IMR-90 (cell line): ENCODE results near the gene SSTR4. TPM values are rescaled to one million over a fixed set of nuclear protein-coding genes. Genes with fewer than 3 reads are reported as not detected.

Experiments used
- ATAC-seq: fragments of 200-7000 bp; cut with Tn5 transposase; 2 replicates; pipeline ENCODE4 v1.9.1; 2020; ENCODE audit warnings: low read depth, mild to moderate bottlenecking, moderate library complexity
- BruUV-seq: library from RNA; stranded (reverse); fragments of 400-500 nt; replicated peaks from 2 replicates; lab custom pipeline; 2021; lab: Mats Ljungman, UMichigan
- CTCF ChIA-PET: fragments of 300-600 bp; formaldehyde crosslinking; extraction: SDS; loops from one replicate; lab custom pipeline; 2021; ENCODE audit warnings: antibody characterized with exemption; lab: Yijun Ruan, JAX
- POLR2A ChIA-PET: fragments of 300-600 bp; sonication (Branson Sonifier 250); formaldehyde crosslinking; loops from one replicate; lab custom pipeline; 2022; ENCODE audit warnings: antibody characterized with exemption; ENCODE audit not compliant: unreplicated experiment; lab: Charles Lee
- DNase-seq: peaks from one replicate; pipeline ENCODE4 v3.0.0; 2013
- H2AFZ ChIP-seq: replicated peaks from 2 replicates; pipeline ENCODE3; 2013; ENCODE audit warnings: low read length, mild to moderate bottlenecking; ENCODE audit not compliant: poor library complexity
- H2AK5ac ChIP-seq: 2 replicates; pipeline ENCODE4 v1.6.1; 2013; ENCODE audit warnings: low read depth, low read length, inconsistent platforms
- H2AK9ac ChIP-seq: replicated peaks from 2 replicates; pipeline ENCODE3; 2013; ENCODE audit warnings: mild to moderate bottlenecking, low read depth, low read length, moderate library complexity; ENCODE audit not compliant: poor library complexity
- H2BK120ac ChIP-seq: 2 replicates; pipeline ENCODE4 v1.6.1; 2013; ENCODE audit warnings: low read depth, low read length, inconsistent platforms
- H2BK15ac ChIP-seq: 3 replicates; pipeline ENCODE4 v1.6.1; 2013; ENCODE audit warnings: low read depth, low read length, inconsistent platforms
- H2BK20ac ChIP-seq: 2 replicates; pipeline ENCODE4 v1.6.1; 2013; ENCODE audit warnings: low read depth, mild to moderate bottlenecking, inconsistent platforms, low read length, moderate library complexity
- H2BK5ac ChIP-seq: 2 replicates; pipeline ENCODE4 v1.6.1; 2013; ENCODE audit warnings: mild to moderate bottlenecking, low read depth, low read length, inconsistent platforms; ENCODE audit not compliant: poor library complexity, severe bottlenecking
- H3K14ac ChIP-seq: replicated peaks from 2 replicates; pipeline ENCODE4 v1.6.1; 2013; ENCODE audit warnings: low read depth, low read length, inconsistent platforms
- H3K18ac ChIP-seq: 2 replicates; pipeline ENCODE4 v1.6.1; 2013; ENCODE audit warnings: low read depth, low read length, control low read depth
- H3K23ac ChIP-seq: 2 replicates; pipeline ENCODE4 v1.6.1; 2013; ENCODE audit warnings: low read depth, low read length, inconsistent platforms
- H3K27ac ChIP-seq: 2 replicates; pipeline ENCODE4 v1.5.1; 2013; ENCODE audit warnings: mild to moderate bottlenecking, control low read depth, low read length; ENCODE audit not compliant: insufficient read depth
- H3K27me3 ChIP-seq: 2 replicates; pipeline ENCODE4 v1.6.1; 2013; ENCODE audit warnings: low read length; ENCODE audit not compliant: control insufficient read depth, insufficient read depth
- H3K36me3 ChIP-seq: 2 replicates; pipeline ENCODE4 v1.6.1; 2013; ENCODE audit warnings: low read length, mixed read lengths; ENCODE audit not compliant: control insufficient read depth, insufficient read depth
- H3K4ac ChIP-seq: 2 replicates; pipeline ENCODE4 v1.6.1; 2013; ENCODE audit warnings: low read depth, low read length, inconsistent platforms
- H3K4me1 ChIP-seq: 2 replicates; pipeline ENCODE4 v1.6.1; 2013; ENCODE audit warnings: low read length, mixed read lengths; ENCODE audit not compliant: control insufficient read depth, insufficient read depth
- H3K4me2 ChIP-seq: 2 replicates; pipeline ENCODE4 v1.6.1; 2013; ENCODE audit warnings: low read depth, mild to moderate bottlenecking, control low read depth, low read length, moderate library complexity
- H3K4me3 ChIP-seq: 2 replicates; pipeline ENCODE4 v1.5.1; 2013; ENCODE audit warnings: low read depth, mild to moderate bottlenecking, control low read depth, low read length, moderate library complexity; ENCODE audit not compliant: insufficient read depth
- H3K56ac ChIP-seq: 2 replicates; pipeline ENCODE4 v1.6.1; 2013; ENCODE audit warnings: low read length, inconsistent platforms; ENCODE audit not compliant: insufficient read depth; ENCODE audit errors: extremely low read depth
- H3K79me1 ChIP-seq, 2 experiments: 2 replicates each; pipeline ENCODE4 v1.6.1; 2013; ENCODE audit warnings: low read length in 2 of 2, inconsistent platforms in 1 of 2, low read depth in 1 of 2
- H3K9ac ChIP-seq: 2 replicates; pipeline ENCODE4 v1.6.1; 2013; ENCODE audit warnings: low read depth, low read length, control low read depth
- H3K9me1 ChIP-seq: 2 replicates; pipeline ENCODE4 v1.6.1; 2013; ENCODE audit warnings: low read length, inconsistent platforms; ENCODE audit not compliant: insufficient read depth
- H3K9me3 ChIP-seq: 2 replicates; pipeline ENCODE4 v1.6.1; 2013; ENCODE audit warnings: low read length; ENCODE audit not compliant: control insufficient read depth, insufficient read depth
- H4K20me1 ChIP-seq: 2 replicates; pipeline ENCODE4 v1.6.1; 2013; ENCODE audit warnings: low read length, inconsistent platforms; ENCODE audit not compliant: insufficient read depth
- H4K5ac ChIP-seq: 2 replicates; pipeline ENCODE4 v1.6.1; 2013; ENCODE audit warnings: mild to moderate bottlenecking, low read depth, low read length, control low read depth
- H4K8ac ChIP-seq, 2 experiments: 2 replicates each; pipeline ENCODE4 v1.6.1; 2013; ENCODE audit warnings: low read depth in 2 of 2, low read length in 2 of 2, control low read depth in 1 of 2, inconsistent platforms in 1 of 2
- H4K91ac ChIP-seq: 2 replicates; pipeline ENCODE4 v1.6.1; 2013; ENCODE audit warnings: low read depth, low read length, inconsistent platforms; ENCODE audit not compliant: insufficient read depth
- BHLHE40 ChIP-seq: fragments of 150-350 bp; IDR thresholded peaks from 2 replicates; pipeline ENCODE4 v1.6.1; 2016; ENCODE audit warnings: mild to moderate bottlenecking, low read depth, low read length
- CEBPB ChIP-seq: IDR thresholded peaks from 2 replicates; pipeline ENCODE4 v1.6.1; 2012; ENCODE audit warnings: low read depth, low read length, improper control_type of control experiment
- CHD1 ChIP-seq: IDR thresholded peaks from 2 replicates; pipeline ENCODE4 v1.6.1; 2012; ENCODE audit warnings: low read depth, low read length, improper control_type of control experiment
- CTCF ChIP-seq: conservative IDR thresholded peaks from 2 replicates; pipeline ENCODE4 v1.5.1; 2012; ENCODE audit warnings: mild to moderate bottlenecking, low read depth, low read length, improper control_type of control experiment
- ELK1 ChIP-seq: fragments of 150-350 bp; IDR thresholded peaks from 2 replicates; pipeline ENCODE4 v1.6.1; 2016; ENCODE audit warnings: low read depth, mild to moderate bottlenecking, low read length, moderate library complexity, borderline replicate concordance
- FOS ChIP-seq: fragments of 150-350 bp; IDR thresholded peaks from 2 replicates; pipeline ENCODE4 v1.6.1; 2016; ENCODE audit warnings: low read depth, low read length
- MAFK ChIP-seq: IDR thresholded peaks from 2 replicates; pipeline ENCODE4 v1.6.1; 2012; ENCODE audit warnings: low read depth, low read length, improper control_type of control experiment
- MAZ ChIP-seq: IDR thresholded peaks from 2 replicates; pipeline ENCODE4 v1.6.1; 2012; ENCODE audit warnings: low read depth, mild to moderate bottlenecking, low read length, improper control_type of control experiment, moderate library complexity, borderline replicate concordance
- MXI1 ChIP-seq: IDR thresholded peaks from 2 replicates; pipeline ENCODE4 v1.6.1; 2012; ENCODE audit warnings: low read depth, mild to moderate bottlenecking, low read length, moderate library complexity, borderline replicate concordance
- NFE2L2 ChIP-seq: fragments of 150-350 bp; IDR thresholded peaks from 2 replicates; pipeline ENCODE4 v1.6.1; 2016; ENCODE audit warnings: low read depth, mild to moderate bottlenecking, low read length
- POLR2A ChIP-seq: IDR thresholded peaks from 2 replicates; pipeline ENCODE4 v1.6.1; 2012; ENCODE audit warnings: mild to moderate bottlenecking, low read depth, low read length
- RAD21 ChIP-seq: IDR thresholded peaks from 2 replicates; pipeline ENCODE4 v1.6.1; 2012; ENCODE audit warnings: low read length, improper control_type of control experiment
- RCOR1 ChIP-seq: IDR thresholded peaks from 2 replicates; pipeline ENCODE4 v1.6.1; 2012; ENCODE audit warnings: mild to moderate bottlenecking, low read length, improper control_type of control experiment; ENCODE audit not compliant: insufficient replicate concordance
- RFX5 ChIP-seq: IDR thresholded peaks from 2 replicates; pipeline ENCODE4 v1.8.0; 2012; ENCODE audit warnings: low read depth, mild to moderate bottlenecking, low read length, moderate library complexity
- SMC3 ChIP-seq: fragments of 150-350 bp; IDR thresholded peaks from 2 replicates; pipeline ENCODE4 v1.6.1; 2016; ENCODE audit warnings: low read depth, mild to moderate bottlenecking, antibody characterized with exemption, low read length, moderate library complexity
- whole genome bisulfite sequencing, 2 experiments: methylation state at CpG; one replicate each; pipeline versions ENCODE4 v1.1.5 to v1.1.7; 2013; ENCODE audit warnings: missing lambda C conversion rate in 2 of 2; ENCODE audit not compliant: insufficient read length in 1 of 2; ENCODE audit errors: extremely low coverage in 2 of 2; 5-methylcytosine and 5-hydroxymethylcytosine counted together
- dilution Hi-C: fragments of 300-500 bp; cut with HindIII; formaldehyde crosslinking; loops from one replicate; pipeline ENCODE4 v1.14.3; 2018; ENCODE audit warnings: low sequenced_read_pairs; ENCODE audit not compliant: unreplicated experiment
- in situ Hi-C: fragments of 300-500 bp; cut with MboI; formaldehyde crosslinking; loops from 3 replicates; pipeline ENCODE4 v1.14.3; 2019; ENCODE audit warnings: low sequenced_read_pairs, inconsistent platforms, mixed read lengths
- intact Hi-C: fragments of 100-400 bp; cut with micrococcal nuclease; formaldehyde crosslinking; loops from 2 replicates; pipeline ENCODE4 v1.10.0; 2022
- polyA plus RNA-seq, 3 experiments: library from polyadenylated mRNA; depleted of rRNA; stranded (reverse); fragments of >200 nt; gene quantifications; 2 replicates each; pipeline ENCODE4 v1.2.3, GENCODE V29; 2012; ENCODE audit warnings: low replicate concordance in 1 of 3
- total RNA-seq: library from RNA; depleted of rRNA; stranded (reverse); fragments of >200 nt; gene quantifications from 2 replicates; pipeline ENCODE4 v1.2.3, GENCODE V29; 2012
- TF ChIP-seq, protein P1 (sequence below): fragments of 150-350 bp; IDR thresholded peaks from 2 replicates; pipeline ENCODE4 v1.6.1; 2017; ENCODE audit warnings: mild to moderate bottlenecking, antibody characterized with exemption, low read length, low read depth

Gene SSTR4
- total and polyA plus RNA-seq, 2 of the 4 experiments (the other 2 are of a cell fraction): not detected

DNA sequence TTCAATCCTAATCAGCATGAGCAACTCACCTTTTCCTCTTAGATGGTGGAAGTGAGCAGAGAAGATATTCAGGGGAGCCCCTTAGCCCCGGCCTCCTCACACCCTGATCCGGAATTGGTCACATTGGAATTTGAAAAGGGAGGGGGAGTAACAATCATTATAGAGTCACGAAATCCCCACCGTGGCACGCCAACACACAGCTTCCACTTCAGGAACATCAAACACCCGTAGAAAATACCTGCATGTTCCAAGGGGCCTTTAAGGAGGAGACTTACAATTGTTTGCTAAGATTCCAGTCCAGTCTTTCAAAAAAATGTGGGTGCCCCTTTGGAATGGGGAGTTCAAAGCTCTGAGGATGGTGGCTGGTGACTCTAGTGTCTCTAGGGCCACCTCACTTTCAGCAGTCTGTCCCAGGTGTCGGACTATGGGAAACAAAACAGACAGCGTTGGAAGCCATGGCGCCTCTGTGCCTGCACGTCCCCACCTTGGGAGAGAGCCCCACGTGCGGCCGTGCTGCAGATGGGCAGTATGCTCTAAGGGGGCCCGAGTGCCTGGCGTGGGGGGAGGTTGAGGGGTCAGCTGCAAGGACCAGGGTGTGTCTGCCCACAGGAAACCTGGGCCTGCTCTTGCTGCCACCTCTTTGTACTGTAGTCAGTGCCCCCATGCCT is 48.6 kb downstream of the SSTR4 start:
- H3K9me3 ChIP-seq: no peaks in the 10 kb centered on the region
- no peak overlapping the region for H4K91ac ChIP-seq
- ATAC-seq: no peak
- no peak overlapping the region for H2BK5ac ChIP-seq
- TF ChIP-seq MAZ: no peak
- TF ChIP-seq, protein P1, sequence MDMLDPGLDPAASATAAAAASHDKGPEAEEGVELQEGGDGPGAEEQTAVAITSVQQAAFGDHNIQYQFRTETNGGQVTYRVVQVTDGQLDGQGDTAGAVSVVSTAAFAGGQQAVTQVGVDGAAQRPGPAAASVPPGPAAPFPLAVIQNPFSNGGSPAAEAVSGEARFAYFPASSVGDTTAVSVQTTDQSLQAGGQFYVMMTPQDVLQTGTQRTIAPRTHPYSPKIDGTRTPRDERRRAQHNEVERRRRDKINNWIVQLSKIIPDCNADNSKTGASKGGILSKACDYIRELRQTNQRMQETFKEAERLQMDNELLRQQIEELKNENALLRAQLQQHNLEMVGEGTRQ: no peak
- no peak for TF ChIP-seq ELK1
- TF ChIP-seq FOS: no peak
- TF ChIP-seq RAD21: no peak
- TF ChIP-seq CHD1: no peak
- TF ChIP-seq MAFK: no peak
- TF ChIP-seq RCOR1: no peak
- no peak for TF ChIP-seq POLR2A
- TF ChIP-seq SMC3: no peak
- no peak for TF ChIP-seq MXI1
- no peak for TF ChIP-seq CTCF
- no peak for TF ChIP-seq CEBPB
- TF ChIP-seq BHLHE40: no peak
- no peak for TF ChIP-seq NFE2L2
- TF ChIP-seq RFX5: no peak
- H2AK9ac ChIP-seq: no peak overlapping the region
- no peaks in the 10 kb centered on the region for H3K79me1 ChIP-seq
- no peak overlapping the region for H3K23ac ChIP-seq
- H2BK20ac ChIP-seq: no peak overlapping the region
- H4K20me1 ChIP-seq: no peaks in the 10 kb centered on the region
- ChIA-PET POLR2A (no interaction called here), CTCF (no interaction called here)
- no peaks in the 10 kb centered on the region for H3K9me1 ChIP-seq
- no peaks in the 10 kb centered on the region for H3K4me1 ChIP-seq
- no peaks in the 10 kb centered on the region for H3K36me3 ChIP-seq
- no peak overlapping the region for H4K8ac ChIP-seq
- no peak overlapping the region for H2BK15ac ChIP-seq
- no TSS peak for BruUV-seq
- dilution Hi-C loops (no loop called here), in situ Hi-C loops (loop anchor here (25.0 kb wide), 1 partner anchor 104 kb away; no protein-coding TSS in a partner anchor), intact Hi-C loops (no loop called here)
- no peak overlapping the region for H3K56ac ChIP-seq
- no peak overlapping the region for H3K27ac ChIP-seq
- H3K4ac ChIP-seq: no peak overlapping the region
- no peak overlapping the region for H3K9ac ChIP-seq
- no peak for DNase-seq
- 93% methylated on average over 3 of the region's 15 CpGs; no CpG with 5 or more reads in 1 of the 2 experiments for WGBS, 2 experiments
- H3K4me2 ChIP-seq: no peak overlapping the region
- H3K14ac ChIP-seq: no peak overlapping the region
- no peak overlapping the region for H3K4me3 ChIP-seq
- H2BK120ac ChIP-seq: no peak overlapping the region
- no peak overlapping the region for H3K18ac ChIP-seq
- H2AFZ ChIP-seq: no peak overlapping the region
- peaks cover 41% of the 10 kb centered on the region for H3K27me3 ChIP-seq
- H4K5ac ChIP-seq: no peak overlapping the region
- no peak overlapping the region for H2AK5ac ChIP-seq
